HCT116 (cell line): ENCODE results near the gene ZNF341. TPM values are rescaled to one million over a fixed set of nuclear protein-coding genes. Genes with fewer than 3 reads are reported as not detected.

Experiments used
- ATAC-seq: fragments of 200-7000 bp; cut with Tn5 transposase; 2 replicates; pipeline ENCODE4 v1.9.1; 2020; ENCODE audit warnings: mild to moderate bottlenecking, moderate library complexity
- BruUV-seq: library from RNA; stranded (reverse); fragments of 400-500 nt; replicated peaks from 2 replicates; lab custom pipeline; 2021; lab: Mats Ljungman, UMichigan
- CTCF ChIA-PET: fragments of 300-600 bp; sonication (Branson Sonifier 250); formaldehyde crosslinking; loops from one replicate; lab custom pipeline; 2021; ENCODE audit warnings: antibody characterized with exemption; lab: Charles Lee
- POLR2A ChIA-PET: fragments of 300-600, 350-600 bp; sonication (Branson Sonifier 250); formaldehyde crosslinking; loops from one replicate; lab custom pipeline; 2021; ENCODE audit warnings: antibody characterized with exemption; lab: Charles Lee
- RAD21 ChIA-PET, 2 experiments: fragments of 300-600 bp; sonication (Branson Sonifier 250); formaldehyde crosslinking; loops; one replicate each; lab custom pipeline; 2023; ENCODE audit warnings: low total read pairs in 2 of 2; ENCODE audit not compliant: uncharacterized antibody in 2 of 2, unreplicated experiment in 2 of 2, low non-redundant PET in 1 of 2; lab: Charles Lee
- DNase-seq: peaks from one replicate; pipeline ENCODE4 v3.0.0-alpha.2; 2010; ENCODE audit warnings: low read depth, low spot score
- H2AFZ ChIP-seq: fragments of 200-600 bp; shearing (Covaris generic), sonication (generic); 2 replicates; pipeline ENCODE4 v1.6.1; 2017; ENCODE audit warnings: low read depth, mixed run types, mixed read lengths, antibody characterized with exemption, low read length; ENCODE audit not compliant: poor library complexity, severe bottlenecking
- H3K27ac ChIP-seq: 2 replicates; pipeline ENCODE4 v1.5.1; 2012; ENCODE audit warnings: low read depth, low read length
- H3K27me3 ChIP-seq: fragments of 200-600 bp; sonication (generic); 2 replicates; pipeline ENCODE4 v1.6.1; 2016; ENCODE audit warnings: mixed run types, low read length, mixed read lengths; ENCODE audit not compliant: insufficient read depth
- H3K36me3 ChIP-seq, 2 experiments: fragments of 200-500 bp in 1 of 2; fragments of 200-600 bp in 1 of 2; sonication (Bioruptor generic) in 1 of 2; sonication (generic) in 1 of 2; 2 replicates each; pipeline versions ENCODE4 v1.5.1 to v1.6.1; 2014 to 2016; ENCODE audit warnings: low read length in 2 of 2, inconsistent platforms in 1 of 2, mixed read lengths in 1 of 2, mixed run types in 1 of 2; ENCODE audit not compliant: insufficient read depth in 2 of 2, control insufficient read depth in 1 of 2
- H3K4me1 ChIP-seq, 2 experiments: fragments of 200-600 bp in 1 of 2; sonication (generic) in 1 of 2; 2 replicates each; pipeline versions ENCODE4 v1.5.1 to v1.6.1; 2012 to 2017; ENCODE audit warnings: low read length in 2 of 2, inconsistent platforms in 1 of 2, mild to moderate bottlenecking in 1 of 2, mixed read lengths in 1 of 2, mixed run types in 1 of 2, moderate library complexity in 1 of 2; ENCODE audit not compliant: insufficient read depth in 2 of 2, control insufficient read depth in 1 of 2
- H3K4me2 ChIP-seq: fragments of 200-600 bp; sonication (generic); 2 replicates; pipeline ENCODE4 v1.6.1; 2017; ENCODE audit warnings: mixed run types, low read length, mixed read lengths
- H3K4me3 ChIP-seq, 2 experiments: fragments of 200-600 bp in 1 of 2; sonication (generic) in 1 of 2; replicated peaks in 1 of 2; 2 replicates each; pipeline ENCODE4 v1.5.1; 2011 to 2016; ENCODE audit warnings: low read length in 2 of 2, control low read depth in 1 of 2, low read depth in 1 of 2, mild to moderate bottlenecking in 1 of 2, mixed read lengths in 1 of 2, mixed run types in 1 of 2
- H3K79me2 ChIP-seq: fragments of 200-600 bp; sonication (generic); 2 replicates; pipeline ENCODE4 v1.6.1; 2017; ENCODE audit warnings: mild to moderate bottlenecking, mixed run types, low read length, moderate library complexity, mixed read lengths; ENCODE audit not compliant: insufficient read depth
- H3K9ac ChIP-seq: fragments of 200-600 bp; sonication (generic); 2 replicates; pipeline ENCODE4 v1.6.1; 2016; ENCODE audit warnings: low read length, mixed read lengths
- H3K9me2 ChIP-seq: fragments of 200-600 bp; sonication (generic), shearing (Covaris generic); 2 replicates; pipeline ENCODE4 v1.6.1; 2017; ENCODE audit warnings: mixed run types, mild to moderate bottlenecking, moderate library complexity; ENCODE audit not compliant: insufficient read depth
- H3K9me3 ChIP-seq, 2 experiments: fragments of 200-500 bp in 1 of 2; fragments of 200-600 bp in 1 of 2; sonication (Bioruptor generic) in 1 of 2; sonication (generic) in 1 of 2; 2 replicates each; pipeline ENCODE4 v1.6.1; 2014 to 2017; ENCODE audit warnings: low read length in 2 of 2, mixed read lengths in 2 of 2, inconsistent platforms in 1 of 2, low read depth in 1 of 2, mild to moderate bottlenecking in 1 of 2, mixed run types in 1 of 2, moderate library complexity in 1 of 2; ENCODE audit not compliant: control insufficient read depth in 1 of 2, insufficient read depth in 1 of 2
- H4K20me1 ChIP-seq: fragments of 200-600 bp; sonication (generic), shearing (Covaris generic); 2 replicates; pipeline ENCODE4 v1.6.1; 2017; ENCODE audit warnings: mixed run types, mild to moderate bottlenecking, moderate library complexity; ENCODE audit not compliant: insufficient read depth
- CBX3 ChIP-seq: IDR thresholded peaks from 2 replicates; pipeline ENCODE4 v1.6.1; 2012; ENCODE audit warnings: low read depth
- EZH2 ChIP-seq: fragments of 200-600 bp; sonication (generic); IDR thresholded peaks from 2 replicates; pipeline ENCODE4 v1.6.1; 2017; ENCODE audit warnings: antibody characterized with exemption, mixed run types
- EZH2phosphoT487 ChIP-seq: fragments of 200-600 bp; IDR thresholded peaks from 2 replicates; pipeline ENCODE4 v1.6.1; 2018; ENCODE audit warnings: antibody characterized with exemption, borderline replicate concordance
- FOSL1 ChIP-seq: IDR thresholded peaks from 2 replicates; pipeline ENCODE4 v1.6.1; 2012; ENCODE audit warnings: low read depth
- MAX ChIP-seq: IDR thresholded peaks from 2 replicates; pipeline ENCODE4 v1.6.1; 2012
- POLR2A ChIP-seq: IDR thresholded peaks from 2 replicates; pipeline ENCODE4 v1.7.0; 2011; ENCODE audit warnings: borderline replicate concordance; ENCODE audit not compliant: insufficient read depth, insufficient read length; ENCODE audit errors: extremely low read depth
- POLR2AphosphoS5 ChIP-seq: IDR thresholded peaks from 2 replicates; pipeline ENCODE4 v1.6.1; 2011; ENCODE audit warnings: mild to moderate bottlenecking, low read depth, low read length, moderate library complexity
- RAD21 ChIP-seq: IDR thresholded peaks from 2 replicates; pipeline ENCODE4 v1.6.1; 2012; ENCODE audit warnings: low read depth, mild to moderate bottlenecking
- REST ChIP-seq: IDR thresholded peaks from 2 replicates; pipeline ENCODE4 v1.6.1; 2012; ENCODE audit warnings: low read depth
- SP1 ChIP-seq: IDR thresholded peaks from 2 replicates; pipeline ENCODE4 v1.6.1; 2012; ENCODE audit warnings: low read depth
- TCF7L2 ChIP-seq: IDR thresholded peaks from 2 replicates; pipeline ENCODE4 v1.7.0; 2011; ENCODE audit warnings: borderline replicate concordance, inconsistent platforms; ENCODE audit not compliant: insufficient read depth, insufficient read length; ENCODE audit errors: extremely low read depth
- YY1 ChIP-seq: IDR thresholded peaks from 2 replicates; pipeline ENCODE4 v1.6.1; 2011; ENCODE audit warnings: low read length, low read depth, moderate library complexity, mild to moderate bottlenecking; ENCODE audit not compliant: insufficient replicate concordance; ENCODE audit errors: extremely low read depth
- ZBTB33 ChIP-seq: IDR thresholded peaks from 2 replicates; pipeline ENCODE4 v1.6.1; 2011; ENCODE audit warnings: mild to moderate bottlenecking, low read length, moderate library complexity; ENCODE audit not compliant: insufficient replicate concordance; ENCODE audit errors: extremely low read depth
- ZNF274 ChIP-seq: fragments of 200-500 bp; sonication (Bioruptor generic); IDR thresholded peaks from 2 replicates; pipeline ENCODE4 v1.6.1; 2014; ENCODE audit warnings: mild to moderate bottlenecking, low read depth, low read length, inconsistent platforms
- intact Hi-C: fragments of 100-400 bp; cut with micrococcal nuclease; formaldehyde crosslinking; loops from 2 replicates; pipeline ENCODE4 v1.10.0; 2022
- total RNA-seq: library from RNA; stranded (reverse); gene quantifications from one replicate; pipeline ENCODE4 v1.2.1, GENCODE V29; 2021; ENCODE audit not compliant: unreplicated experiment

The ZNF341 gene
- total RNA-seq, 1 experiment from 2014 or later: 4.9 TPM

- Histone ChIP-seq H3K36me3 (0 out of 4 replicates have a peak, but pooled peaks cover 0 to 5% of the 10 kb centered on the region in 2 experiments), H3K9me3 (no peaks in the 10 kb centered on the region), H3K9ac (no peak overlapping the region), H3K79me2 (no peaks in the 10 kb centered on the region), H3K9me2 (no peaks in the 10 kb centered on the region), H2AFZ (no peak overlapping the region), H3K4me2 (no peak overlapping the region), H3K4me3 (no peak overlapping the region), H3K27ac (no peak overlapping the region), H4K20me1 (no peaks in the 10 kb centered on the region), H3K27me3 (no peaks in the 10 kb centered on the region), H3K4me1 (peaks cover 0 to 6% of the 10 kb centered on the region in 2 experiments; a peak in 3 of 4 replicates)
- intact Hi-C loops: no loop called here
- DNase-seq: no peak
- ChIA-PET POLR2A (no interaction called here), CTCF (no interaction called here), RAD21 (no interaction called here)
- TF ChIP-seq ZNF274 (no peak), SP1 (no peak), TCF7L2 (no peak), POLR2AphosphoS5 (no peak), EZH2phosphoT487 (no peak)
- no peak for ATAC-seq
- BruUV-seq: no TSS peak
Measured at GRCh38 chr20:33702861-33703260, 28.9 kb upstream of the ZNF341 start.

- intact Hi-C loops: no loop called here
- Histone ChIP-seq H4K20me1 (no peaks in the 10 kb centered on the region), H3K79me2 (no peaks in the 10 kb centered on the region), H3K9me2 (no peaks in the 10 kb centered on the region), H3K27me3 (no peaks in the 10 kb centered on the region), H3K4me3 (no peak overlapping the region), H3K4me1 (peaks cover 0 to 6% of the 10 kb centered on the region in 2 experiments; a peak in 3 of 4 replicates), H2AFZ (no peak overlapping the region), H3K9ac (no peak overlapping the region), H3K36me3 (0 out of 4 replicates have a peak, but pooled peaks cover 0 to 5% of the 10 kb centered on the region in 2 experiments), H3K4me2 (no peak overlapping the region), H3K27ac (no peak overlapping the region), H3K9me3 (no peaks in the 10 kb centered on the region)
- ChIA-PET CTCF (no interaction called here), RAD21 (no interaction called here), POLR2A (no interaction called here)
- ATAC-seq (no peak), DNase-seq (no peak)
- no TSS peak for BruUV-seq
- TF ChIP-seq RAD21 (no peak), REST (no peak), EZH2 (no peak), EZH2phosphoT487 (no peak), POLR2AphosphoS5 (no peak), TCF7L2 (no peak), YY1 (no peak), POLR2A (no peak), MAX (no peak), FOSL1 (no peak), ZBTB33 (no peak), CBX3 (no peak)
Measured at GRCh38 chr20:33703498-33704137, 28.2 kb upstream of the ZNF341 start.
